H1 (cell line): ENCODE measurements around the gene AKT1. TPM values are rescaled to one million over a fixed set of nuclear protein-coding genes. Genes with fewer than 3 reads are reported as not detected.

ENCODE experiments used
- CTCF ChIA-PET: fragments of 300-600 bp; sonication (Branson Sonifier 250); formaldehyde crosslinking; loops from one replicate; lab custom pipeline; 2021; ENCODE audit not compliant: partially characterized antibody; lab: Charles Lee
- POLR2A ChIA-PET: fragments of 300-600 bp; sonication (Branson Sonifier 250); formaldehyde crosslinking; loops from one replicate; lab custom pipeline; 2021; ENCODE audit warnings: inconsistent platforms; ENCODE audit not compliant: partially characterized antibody; lab: Charles Lee
- DNase-seq, 2 experiments: peaks; one replicate each; pipeline versions ENCODE4 v3.0.0 to v3.0.0-alpha.2; 2010 to 2022; ENCODE audit warnings: low spot score in 2 of 2, low read depth in 1 of 2, mixed read lengths in 1 of 2
- FAIRE-seq: peaks from 2 replicates; lab custom pipeline; 2011; peaks lifted over from hg19 to GRCh38; lab: Jason Lieb, UNC
- H2AFZ ChIP-seq: 2 replicates; pipeline ENCODE4 v1.8.1; 2012; ENCODE audit warnings: low read length, inconsistent platforms
- H2AK5ac ChIP-seq: 2 replicates; pipeline ENCODE4 v1.6.1; 2013; ENCODE audit warnings: low read depth, low read length
- H2BK120ac ChIP-seq: replicated peaks from 2 replicates; pipeline ENCODE3; 2013; ENCODE audit warnings: low read depth, low read length, inconsistent platforms
- H2BK12ac ChIP-seq: 2 replicates; pipeline ENCODE4 v1.6.1; 2013; ENCODE audit warnings: low read depth, low read length
- H2BK15ac ChIP-seq: 2 replicates; pipeline ENCODE4 v1.6.1; 2013; ENCODE audit warnings: low read length
- H2BK20ac ChIP-seq: 2 replicates; pipeline ENCODE4 v1.6.1; 2013; ENCODE audit warnings: low read length
- H2BK5ac ChIP-seq: 2 replicates; pipeline ENCODE4 v1.6.1; 2013; ENCODE audit warnings: low read depth, low read length
- H3K14ac ChIP-seq: 2 replicates; pipeline ENCODE4 v1.6.1; 2013; ENCODE audit warnings: inconsistent platforms; ENCODE audit not compliant: insufficient read length
- H3K18ac ChIP-seq: 2 replicates; pipeline ENCODE4 v1.6.1; 2013; ENCODE audit warnings: low read length; ENCODE audit errors: extremely low read depth
- H3K23ac ChIP-seq: 2 replicates; pipeline ENCODE4 v1.6.1; 2013; ENCODE audit warnings: inconsistent platforms; ENCODE audit not compliant: insufficient read length
- H3K23me2 ChIP-seq: 2 replicates; pipeline ENCODE4 v1.6.1; 2013; ENCODE audit warnings: low read depth, low read length
- H3K27ac ChIP-seq: 2 replicates; pipeline ENCODE4 v1.6.1; 2011; ENCODE audit warnings: low read depth, low read length, inconsistent platforms
- H3K27me3 ChIP-seq, 4 experiments: replicated peaks in 1 of 4; 1 replicate in 1 of 4; 2 replicates in 3 of 4; pipeline versions ENCODE4 v1.6.1 to v1.8.1; 2011 to 2013; ENCODE audit warnings: low read length in 3 of 4, mild to moderate bottlenecking in 3 of 4, inconsistent platforms in 2 of 4, mixed read lengths in 2 of 4, moderate library complexity in 1 of 4; ENCODE audit not compliant: control insufficient read depth in 3 of 4, insufficient read depth in 3 of 4; ENCODE audit errors: extremely low read depth in 1 of 4
- H3K36me3 ChIP-seq, 4 experiments: 2 replicates each; pipeline versions ENCODE4 v1.6.1 to v1.8.1; 2011 to 2013; ENCODE audit warnings: mild to moderate bottlenecking in 4 of 4, low read length in 3 of 4, moderate library complexity in 2 of 4, control low read depth in 1 of 4, inconsistent platforms in 1 of 4; ENCODE audit not compliant: insufficient read depth in 4 of 4, control insufficient read depth in 2 of 4
- H3K4ac ChIP-seq: replicated peaks from 2 replicates; pipeline ENCODE3; 2013; ENCODE audit warnings: low read length, low read depth, mixed read lengths, inconsistent platforms; ENCODE audit not compliant: insufficient read length
- H3K4me1 ChIP-seq, 4 experiments: replicated peaks in 1 of 4; 1 replicate in 1 of 4; 2 replicates in 3 of 4; pipeline versions ENCODE4 v1.6.1 to v1.8.1; 2011 to 2013; ENCODE audit warnings: low read length in 3 of 4, inconsistent platforms in 2 of 4, mixed read lengths in 1 of 4; ENCODE audit not compliant: insufficient read depth in 4 of 4, control insufficient read depth in 3 of 4
- H3K4me2 ChIP-seq, 2 experiments: 2 replicates each; pipeline versions ENCODE4 v1.6.1 to v1.8.1; 2011 to 2013; ENCODE audit warnings: low read depth in 2 of 2, low read length in 2 of 2, control low read depth in 1 of 2, inconsistent platforms in 1 of 2, mild to moderate bottlenecking in 1 of 2; ENCODE audit not compliant: insufficient read depth in 1 of 2
- H3K4me3 ChIP-seq, 4 experiments: fragments of 200-600, 300-600 bp in 1 of 4; sonication (generic), shearing (Covaris generic), sonication (Bioruptor Twin) in 1 of 4; 2 replicates each; pipeline versions ENCODE4 v1.5.1 to v1.8.1; 2011 to 2016; ENCODE audit warnings: low read length in 4 of 4, low read depth in 3 of 4, control low read depth in 2 of 4, inconsistent platforms in 2 of 4, mild to moderate bottlenecking in 2 of 4, mixed read lengths in 1 of 4, moderate library complexity in 1 of 4; ENCODE audit not compliant: insufficient read depth in 2 of 4; ENCODE audit errors: extremely low read depth in 1 of 4
- H3K56ac ChIP-seq: replicated peaks from 2 replicates; pipeline ENCODE3; 2013; ENCODE audit warnings: low read depth, mild to moderate bottlenecking, mixed read lengths, low read length, inconsistent platforms; ENCODE audit not compliant: insufficient read length
- H3K79me1 ChIP-seq: 2 replicates; pipeline ENCODE4 v1.6.1; 2013; ENCODE audit warnings: low read depth, low read length, control low read depth
- H3K79me2 ChIP-seq, 2 experiments: 2 replicates each; pipeline versions ENCODE4 v1.6.1 to v1.8.1; 2012 to 2013; ENCODE audit warnings: low read length in 2 of 2, mild to moderate bottlenecking in 2 of 2, inconsistent platforms in 1 of 2; ENCODE audit not compliant: insufficient read depth in 2 of 2, control insufficient read depth in 1 of 2
- H3K9ac ChIP-seq, 4 experiments: replicated peaks in 1 of 4; 1 replicate in 1 of 4; 2 replicates in 3 of 4; pipeline versions ENCODE4 v1.6.1 to v1.8.1; 2011 to 2013; ENCODE audit warnings: low read depth in 3 of 4, low read length in 3 of 4, control low read depth in 2 of 4, mild to moderate bottlenecking in 2 of 4, moderate library complexity in 2 of 4, inconsistent platforms in 1 of 4; ENCODE audit errors: extremely low read depth in 1 of 4
- H3K9me3 ChIP-seq, 2 experiments: 2 replicates each; pipeline versions ENCODE4 v1.6.1 to v1.8.1; 2012 to 2013; ENCODE audit warnings: mild to moderate bottlenecking in 2 of 2, moderate library complexity in 2 of 2, control low read depth in 1 of 2, inconsistent platforms in 1 of 2, low read depth in 1 of 2, low read length in 1 of 2, mixed read lengths in 1 of 2; ENCODE audit not compliant: insufficient read depth in 2 of 2
- H4K20me1 ChIP-seq, 2 experiments: replicated peaks in 1 of 2; 2 replicates each; pipeline versions ENCODE3 to v1.8.1; 2011 to 2013; ENCODE audit warnings: inconsistent platforms in 2 of 2, low read length in 2 of 2, mild to moderate bottlenecking in 1 of 2; ENCODE audit not compliant: insufficient read depth in 2 of 2, control insufficient read depth in 1 of 2
- H4K5ac ChIP-seq: 2 replicates; pipeline ENCODE4 v1.6.1; 2013; ENCODE audit warnings: low read length, low read depth, mixed read lengths, inconsistent platforms; ENCODE audit not compliant: insufficient read length
- H4K8ac ChIP-seq: 2 replicates; pipeline ENCODE4 v1.8.0; 2013; ENCODE audit warnings: mild to moderate bottlenecking, moderate library complexity, low read length, inconsistent platforms; ENCODE audit not compliant: insufficient read depth; ENCODE audit errors: extremely low read depth
- H4K91ac ChIP-seq: replicated peaks from 2 replicates; pipeline ENCODE3; 2013; ENCODE audit warnings: low read length, mixed read lengths, inconsistent platforms; ENCODE audit not compliant: insufficient read length
- BACH1 ChIP-seq: IDR thresholded peaks from 2 replicates; pipeline ENCODE4 v1.6.1; 2012; ENCODE audit warnings: low read length, improper control_type of control experiment
- BCL11A ChIP-seq, 2 experiments: IDR thresholded peaks; one replicate each; pipeline ENCODE4 v1.6.1; 2011; ENCODE audit warnings: low read depth in 2 of 2, low read length in 2 of 2, mild to moderate bottlenecking in 2 of 2
- CREB1 ChIP-seq: IDR thresholded peaks from 2 replicates; pipeline ENCODE4 v1.6.1; 2012; ENCODE audit warnings: inconsistent platforms
- CTCF ChIP-seq, 3 experiments: IDR thresholded peaks; 1 replicate in 2 of 3; 2 replicates in 1 of 3; pipeline versions ENCODE4 v1.5.1 to v1.6.1; 2011; ENCODE audit warnings: low read length in 3 of 3, mild to moderate bottlenecking in 3 of 3, inconsistent platforms in 2 of 3, low read depth in 1 of 3, moderate library complexity in 1 of 3; ENCODE audit not compliant: insufficient read depth in 1 of 3; ENCODE audit errors: control extremely low read depth in 1 of 3
- E2F6 ChIP-seq: IDR thresholded peaks from 2 replicates; pipeline ENCODE4 v1.6.1; 2012; ENCODE audit warnings: inconsistent platforms
- JUN ChIP-seq: IDR thresholded peaks from 2 replicates; pipeline ENCODE4 v1.6.1; 2011; ENCODE audit warnings: low read depth, mild to moderate bottlenecking, improper control_type of control experiment, low read length
- NANOG ChIP-seq: IDR thresholded peaks from 2 replicates; pipeline ENCODE4 v1.6.1; 2011; ENCODE audit warnings: low read length, low read depth, mild to moderate bottlenecking, inconsistent platforms; ENCODE audit not compliant: insufficient read depth, poor library complexity, severe bottlenecking
- POLR2AphosphoS5 ChIP-seq: IDR thresholded peaks from 2 replicates; pipeline ENCODE4 v1.6.1; 2011; ENCODE audit warnings: low read depth, low read length
- RBBP5 ChIP-seq: IDR thresholded peaks from 2 replicates; pipeline ENCODE4 v1.7.1; 2012; ENCODE audit warnings: low read depth, mild to moderate bottlenecking, inconsistent platforms, low read length, moderate library complexity, borderline replicate concordance
- TCF12 ChIP-seq: IDR thresholded peaks from 2 replicates; pipeline ENCODE4 v1.6.1; 2011; ENCODE audit warnings: low read depth, mild to moderate bottlenecking, low read length
- WGBS, 2 experiments: shearing (Covaris generic) in 1 of 2; methylation state at CpG; one replicate each; pipeline versions ENCODE4 v1.1.6 to v1.1.7; 2013 to 2015; ENCODE audit warnings: low lambda C conversion rate in 2 of 2, mixed read lengths in 2 of 2, inconsistent platforms in 1 of 2, low coverage in 1 of 2, missing lambda C conversion rate in 1 of 2; ENCODE audit not compliant: insufficient replicate concordance in 2 of 2, insufficient coverage in 1 of 2, insufficient read length in 1 of 2; ENCODE audit errors: extremely low coverage in 1 of 2, missing lambda C conversion rate in 1 of 2; 5-methylcytosine and 5-hydroxymethylcytosine counted together
- polyA plus RNA-seq, 7 experiments: library from polyadenylated mRNA; depleted of rRNA in 3 of 7; stranded (reverse) in 5 of 7; unstranded in 2 of 7; fragments of >200 nt in 5 of 7; fragments of 200-250 nt in 2 of 7; gene quantifications; 1 replicate in 5 of 7; 2 replicates in 1 of 7; 4 replicates in 1 of 7; pipeline versions ENCODE4 v1.2.1 to v1.2.3, GENCODE V29; 2011 to 2013; ENCODE audit warnings: missing spikeins in 2 of 7, mixed read lengths in 2 of 7
- total RNA-seq: library from RNA; stranded (reverse); fragmentation: NEBNext Ultra II Directional; extraction: Animal tissue kit (Norgen Biotek cat#: 25700); gene quantifications from 2 replicates; pipeline ENCODE4 v1.2.1, GENCODE V29; 2021

The AKT1 gene
- total and polyA plus RNA-seq, 2 of the 8 experiments (the other 6 are each of a cell fraction or from before 2014, with no cell fraction given): 68.1 to 71.5 TPM

- no peak overlapping the region for H3K23ac ChIP-seq
- FAIRE-seq (no peak), DNase-seq (no peak)
- H3K18ac ChIP-seq: no peak overlapping the region
- ChIA-PET CTCF (interaction anchor here (0.6 to 7.8 kb wide), 33 partner anchors 8 to 501 kb away, joined by 3 to 110 read pairs (median 5); partner anchors contain the start of genes AKT1 and SIVA1), POLR2A (interaction anchor here (1.6 to 2.7 kb wide), 4 partner anchors 17 to 94 kb away, joined by 4 to 9 read pairs (median 7); partner anchors contain the start of gene SIVA1)
- peaks cover 11 to 17% of the 10 kb centered on the region in 2 experiments; a peak in 2 of 4 replicates for H3K9me3 ChIP-seq
- no peaks in the 10 kb centered on the region for H3K23me2 ChIP-seq
- H3K4me1 ChIP-seq: peaks cover 0 to 11% (median 8%) of the 10 kb centered on the region in 4 experiments; a peak in 6 of 7 replicates
- no peak overlapping the region for H3K27ac ChIP-seq
- no peak overlapping the region for H2BK20ac ChIP-seq
- H2BK15ac ChIP-seq: no peak overlapping the region
- no peak overlapping the region for H3K14ac ChIP-seq
- H2BK12ac ChIP-seq: no peak overlapping the region
- no peaks in the 10 kb centered on the region for H3K27me3 ChIP-seq
- H3K9ac ChIP-seq: no peak overlapping the region
- H3K36me3 ChIP-seq: peaks cover 0 to 24% (median 12%) of the 10 kb centered on the region in 4 experiments; a peak in 7 of 8 replicates
- H2AK5ac ChIP-seq: no peak overlapping the region
- no peak overlapping the region for H2BK120ac ChIP-seq
- no peak overlapping the region for H2AFZ ChIP-seq
- H4K5ac ChIP-seq: no peak overlapping the region
- no peak overlapping the region for H4K91ac ChIP-seq
- H3K4me3 ChIP-seq: no peak overlapping the region
- peaks cover 7 to 20% of the 10 kb centered on the region in 2 experiments for H4K20me1 ChIP-seq
- WGBS, 2 experiments: 95% methylated on average over 18 of the region's 24 CpGs; no CpG with 5 or more reads in 1 of the 2 experiments
- H3K56ac ChIP-seq: no peak overlapping the region
- H3K4ac ChIP-seq: no peak overlapping the region
- no peak overlapping the region for H2BK5ac ChIP-seq
- no peak overlapping the region for H3K4me2 ChIP-seq
- no peaks in the 10 kb centered on the region for H3K79me1 ChIP-seq
- no peaks in the 10 kb centered on the region for H3K79me2 ChIP-seq
- H4K8ac ChIP-seq: no peak overlapping the region
- TF ChIP-seq NANOG: no peak
- TF ChIP-seq BACH1: no peak
- TF ChIP-seq JUN: no peak
- TF ChIP-seq RBBP5: no peak
- TF ChIP-seq CTCF (IDR thresholded peaks at IDR 0.05; ENCODE audit: control extremely low read depth in 1 of 3, insufficient read depth in 1 of 3, low read depth in 1 of 3, low read length in 3 of 3): no peak
- no peak for TF ChIP-seq CREB1
- no peak for TF ChIP-seq BCL11A (IDR thresholded peaks at IDR 0.05; ENCODE audit: low read depth in 2 of 2, low read length in 2 of 2)
- no peak for TF ChIP-seq POLR2AphosphoS5
- TF ChIP-seq TCF12: no peak
- no peak for TF ChIP-seq E2F6
Measured at GRCh38 chr14:104770072-104770579, 25.4 kb downstream of the AKT1 start.
